ENCODE measurements around the gene ZSCAN5A.

GRCh38 chr19:56356944-56357343, 42.3 kb upstream of the ZSCAN5A start:
- TF ChIP-seq POLR2AphosphoS5 (IDR thresholded peaks at IDR 0.05; ENCODE audit: low read length) (no peak), HDAC2 (IDR thresholded peaks at IDR 0.05) (no peak), EED (IDR thresholded peaks at IDR 0.05; ENCODE audit: low read depth) (no peak), ZBTB33 (IDR thresholded peaks at IDR 0.05) (no peak), EZH2 (IDR thresholded peaks at IDR 0.05; ENCODE audit: borderline replicate concordance, control insufficient read depth, low read depth, low read length) (no peak), CTCF (IDR thresholded peaks at IDR 0.05 in 2 of 3, conservative IDR thresholded peaks at IDR 0.05 in 1 of 3; ENCODE audit: control insufficient read depth in 2 of 3, extremely low read depth in 1 of 3, insufficient read depth in 1 of 3, low read depth in 3 of 3, low read length in 3 of 3) (no peak), RAD21 (IDR thresholded peaks at IDR 0.05; ENCODE audit: insufficient read depth, low read depth, low read length) (no peak), ZZZ3 (IDR thresholded peaks at IDR 0.05; ENCODE audit: control insufficient read depth, insufficient read length, low read depth) (no peak)

Data from GM12878 (cell line).